ENCODE data around the gene ADARB2.
"Not testable (repeated sequence)": the region's sequence is repeated elsewhere in the genome, so short reads cannot be mapped to it uniquely, and the experiment has no call there.

ADARB2 gene

GRCh38 chr10:1627945-1628344 lies 109.4 kb downstream of the ADARB2 start:
- no peak for TF ChIP-seq Cebpa-rat (IDR thresholded peaks at IDR 0.05)
- H3K9ac ChIP-seq = no peak overlapping the region
- H3K27me3 ChIP-seq = no peaks in the 10 kb centered on the region
- H4K20me1 ChIP-seq = peaks cover 24% of the 10 kb centered on the region; the same call in 1 of the 2 replicates
- H3K4me3 ChIP-seq = no peak overlapping the region
- no peaks in the 10 kb centered on the region for H3K36me3 ChIP-seq
- no peaks in the 10 kb centered on the region for H3K9me3 ChIP-seq
- H3K4me1 ChIP-seq = peaks cover 43% of the 10 kb centered on the region
- H3K27ac ChIP-seq = no peak overlapping the region
- H3K4me2 ChIP-seq = no peak overlapping the region

DNA sequence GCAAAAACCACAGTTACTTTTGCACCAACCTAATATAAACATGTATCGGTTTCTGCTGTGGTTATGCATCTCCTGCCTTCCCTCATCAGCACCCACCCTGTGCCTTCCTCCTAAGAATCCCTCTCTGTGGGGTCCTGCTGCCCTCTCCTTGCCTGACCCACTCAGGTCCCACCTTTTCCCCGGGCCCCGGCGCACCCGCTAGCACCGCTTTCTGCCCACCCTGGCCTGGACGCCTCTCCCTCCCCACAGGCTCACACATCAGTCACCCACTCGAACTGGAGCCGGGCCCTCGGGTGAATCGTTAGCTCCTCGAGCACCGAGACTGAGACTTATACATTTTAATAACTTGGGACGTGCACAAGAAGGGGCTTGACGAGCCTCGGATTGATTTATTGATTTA lies 110.5 kb downstream of the ADARB2 start:
- H4K20me1 ChIP-seq = peaks cover 26% of the 10 kb centered on the region; the same call in 1 of the 2 replicates
- no peaks in the 10 kb centered on the region for H3K27me3 ChIP-seq
- no peak for TF ChIP-seq Cebpa-rat (IDR thresholded peaks at IDR 0.05)
- no peaks in the 10 kb centered on the region for H3K9me3 ChIP-seq
- no peak overlapping the region for H3K27ac ChIP-seq
- no peak overlapping the region for H3K4me3 ChIP-seq
- H3K4me1 ChIP-seq = peaks cover 32% of the 10 kb centered on the region
- H3K4me2 ChIP-seq = no peak overlapping the region
- no peaks in the 10 kb centered on the region for H3K36me3 ChIP-seq
- no peak overlapping the region for H3K9ac ChIP-seq

GRCh38 chr10:1626410-1626809 lies 110.9 kb downstream of the ADARB2 start:
- no peaks in the 10 kb centered on the region for H3K9me3 ChIP-seq
- no peak for TF ChIP-seq Cebpa-rat (IDR thresholded peaks at IDR 0.05)
- peaks cover 28% of the 10 kb centered on the region for H3K4me1 ChIP-seq
- no peak overlapping the region for H3K27ac ChIP-seq
- H4K20me1 ChIP-seq = peaks cover 26% of the 10 kb centered on the region; the same call in 1 of the 2 replicates
- H3K36me3 ChIP-seq = no peaks in the 10 kb centered on the region
- no peaks in the 10 kb centered on the region for H3K27me3 ChIP-seq
- H3K4me2 ChIP-seq = no peak overlapping the region
- H3K4me3 ChIP-seq = no peak overlapping the region
- H3K9ac ChIP-seq = no peak overlapping the region

DNA sequence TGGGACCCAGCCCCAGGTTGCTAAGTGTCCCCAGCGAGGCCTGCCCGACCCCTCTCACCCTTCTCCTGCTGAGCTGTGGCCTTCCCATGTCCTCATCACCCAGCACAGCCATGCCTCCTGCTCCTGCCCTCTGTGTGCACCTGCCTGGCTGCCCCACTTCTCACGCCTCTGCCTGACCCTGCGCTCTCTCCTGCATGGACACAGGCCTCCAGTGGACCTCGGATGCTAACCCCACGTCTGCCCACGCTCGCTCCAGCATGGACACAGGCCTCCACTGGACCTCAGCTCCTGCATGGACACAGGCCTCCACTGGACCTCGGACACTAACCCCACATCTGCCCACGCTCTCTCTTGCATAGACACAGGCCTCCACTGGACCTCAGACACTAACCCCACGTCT lies 111.6 kb downstream of the ADARB2 start:
- H3K27ac ChIP-seq = no peak overlapping the region
- H3K9me3 ChIP-seq = no peaks in the 10 kb centered on the region
- peaks cover 26% of the 10 kb centered on the region; the same call in 1 of the 2 replicates for H4K20me1 ChIP-seq
- no peak overlapping the region for H3K4me3 ChIP-seq
- no peak overlapping the region for H3K9ac ChIP-seq
- H3K4me1 ChIP-seq = peaks cover 21% of the 10 kb centered on the region
- no peak overlapping the region for H3K4me2 ChIP-seq
- H3K27me3 ChIP-seq = no peaks in the 10 kb centered on the region
- H3K36me3 ChIP-seq = no peaks in the 10 kb centered on the region
- no peak for TF ChIP-seq Cebpa-rat (IDR thresholded peaks at IDR 0.05)

GRCh38 chr10:1625079-1625478 lies 112.2 kb downstream of the ADARB2 start:
- Histone ChIP-seq H3K9ac (no peak overlapping the region), H3K36me3 (no peaks in the 10 kb centered on the region), H3K9me3 (no peaks in the 10 kb centered on the region), H3K27ac (no peak overlapping the region), H3K4me2 (no peak overlapping the region), H3K4me3 (no peak overlapping the region), H4K20me1 (peaks cover 26% of the 10 kb centered on the region; the same call in 1 of the 2 replicates), H3K4me1 (peaks cover 15% of the 10 kb centered on the region), H3K27me3 (no peaks in the 10 kb centered on the region)
- no peak for TF ChIP-seq Cebpa-rat (IDR thresholded peaks at IDR 0.05)

DNA sequence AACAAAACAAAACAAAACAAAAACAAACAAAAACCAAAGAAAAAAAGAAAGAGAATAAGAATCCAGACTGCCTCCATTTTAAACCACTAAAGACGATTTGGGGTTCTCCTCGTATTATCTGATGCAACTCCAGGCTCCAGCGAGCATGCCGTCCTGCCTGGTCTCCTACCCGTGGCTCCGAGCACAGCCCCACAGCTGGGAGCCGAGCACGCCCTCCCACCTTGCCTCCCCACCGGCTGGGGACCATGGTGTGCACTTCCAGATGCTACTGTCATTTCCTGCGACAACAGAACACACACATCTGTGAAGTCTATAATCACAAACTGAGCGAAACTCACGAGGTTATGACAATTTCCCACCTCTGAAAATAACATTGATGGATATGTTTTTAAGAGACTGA lies 113.1 kb downstream of the ADARB2 start:
- no peaks in the 10 kb centered on the region for H3K36me3 ChIP-seq
- no peaks in the 10 kb centered on the region for H3K27me3 ChIP-seq

DNA sequence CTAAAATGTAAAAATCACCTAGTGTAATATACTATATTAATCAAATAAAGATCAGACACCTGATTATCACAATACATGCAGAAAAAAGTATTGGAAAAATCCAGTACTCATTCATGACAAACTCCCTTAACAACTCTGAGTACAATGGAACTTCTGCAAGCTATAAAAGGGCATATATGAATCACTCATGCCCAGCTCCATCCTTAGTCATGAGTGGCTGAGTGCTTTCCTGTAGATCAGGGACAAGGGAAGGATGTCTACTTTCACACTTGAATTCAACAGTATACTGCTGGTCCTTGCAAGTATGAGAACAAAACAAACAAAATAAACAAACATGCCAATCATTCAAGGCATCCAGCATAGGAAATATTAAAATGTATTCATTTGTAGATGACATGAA lies 116.5 kb downstream of the ADARB2 start:
- Histone ChIP-seq H3K36me3 (no peaks in the 10 kb centered on the region), H3K27me3 (no peaks in the 10 kb centered on the region), H3K27ac (no peak overlapping the region), H3K9me3 (peaks cover 12% of the 10 kb centered on the region), H3K4me1 (no peaks in the 10 kb centered on the region), H4K20me1 (peaks cover 21% of the 10 kb centered on the region; the same call in 1 of the 2 replicates), H3K9ac (no peak overlapping the region), H3K4me2 (no peak overlapping the region), H3K4me3 (no peak overlapping the region)
- TF ChIP-seq Cebpa-rat (IDR thresholded peaks at IDR 0.05) = no peak

More for the DNA sequence above, 113.1 kb downstream of the ADARB2 start:
- no peak for TF ChIP-seq Cebpa-rat (IDR thresholded peaks at IDR 0.05)
- Histone ChIP-seq H3K4me1 (peaks cover 6% of the 10 kb centered on the region), H3K27ac (no peak overlapping the region), H4K20me1 (peaks cover 26% of the 10 kb centered on the region; the same call in 1 of the 2 replicates), H3K9ac (no peak overlapping the region), H3K4me3 (no peak overlapping the region), H3K9me3 (peaks cover 4% of the 10 kb centered on the region), H3K4me2 (no peak overlapping the region)

DNA sequence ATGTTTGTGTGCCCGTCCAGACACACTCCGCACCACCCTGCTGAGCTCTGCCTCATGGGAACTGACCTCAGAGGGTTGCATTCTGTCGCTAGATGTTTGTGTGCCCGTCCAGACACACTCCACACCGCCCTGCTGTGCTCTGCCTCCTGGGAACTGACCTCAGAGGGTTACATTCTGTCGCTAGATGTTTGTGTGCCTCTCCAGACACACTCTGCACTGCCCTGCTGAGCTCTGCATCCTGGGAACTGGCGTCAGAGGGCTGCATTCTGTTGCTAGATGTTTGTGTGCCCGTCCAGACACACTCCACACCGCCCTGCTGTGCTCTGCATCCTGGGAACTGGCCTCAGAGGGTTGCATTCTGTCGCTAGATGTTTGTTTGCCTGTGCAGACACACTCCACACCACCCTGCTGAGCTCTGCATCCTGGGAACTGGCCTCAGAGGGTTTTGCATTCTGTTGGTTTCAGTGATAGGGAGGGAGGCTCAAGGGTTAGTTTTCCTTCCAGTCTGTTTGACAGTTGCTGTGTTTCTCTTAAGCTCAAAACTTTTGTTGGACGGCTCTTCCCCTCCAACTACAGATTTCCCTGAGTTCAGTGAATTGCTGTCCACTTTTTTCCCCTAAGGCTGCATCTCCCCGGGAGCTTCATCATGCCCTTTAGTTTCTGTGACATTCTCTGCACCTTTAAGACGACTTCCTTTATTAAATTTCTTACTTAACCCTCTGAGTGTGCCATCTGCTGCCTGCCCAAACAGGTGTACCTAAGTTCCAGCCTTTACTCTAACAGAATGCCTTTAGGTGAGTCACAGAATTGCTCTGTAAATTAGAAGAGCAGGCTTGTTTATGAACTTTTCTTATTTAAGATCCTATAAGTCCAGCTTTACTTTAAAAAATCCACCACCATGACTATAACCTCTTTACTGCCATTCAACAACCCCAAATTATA lies 119.7 kb downstream of the ADARB2 start:
- Histone ChIP-seq H3K4me1 (peaks cover 11% of the 10 kb centered on the region), H3K9me3 (peaks cover 12% of the 10 kb centered on the region)
- not testable (repeated sequence) for H3K4me2 ChIP-seq, H3K4me3 ChIP-seq, H4K20me1 ChIP-seq, H3K27me3 ChIP-seq, H3K36me3 ChIP-seq, H3K9ac ChIP-seq, H3K27ac ChIP-seq

DNA sequence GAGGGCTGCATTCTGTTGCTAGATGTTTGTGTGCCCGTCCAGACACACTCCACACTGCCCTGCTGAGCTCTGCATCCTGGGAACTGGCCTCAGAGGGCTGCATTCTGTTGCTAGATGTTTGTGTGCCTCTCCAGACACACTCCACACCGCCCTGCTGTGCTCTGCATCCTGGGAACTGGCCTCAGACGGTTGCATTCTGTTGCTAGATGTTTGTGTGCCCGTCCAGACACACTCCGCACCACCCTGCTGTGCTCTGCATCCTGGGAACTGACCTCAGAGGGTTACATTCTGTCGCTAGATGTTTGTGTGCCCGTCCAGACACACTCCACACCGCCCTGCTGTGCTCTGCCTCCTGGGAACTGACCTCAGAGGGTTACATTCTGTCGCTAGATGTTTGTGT lies 120.6 kb downstream of the ADARB2 start:
- peaks cover 12% of the 10 kb centered on the region for H3K9me3 ChIP-seq
- not testable (repeated sequence) for H3K27me3 ChIP-seq, H3K36me3 ChIP-seq, H3K9ac ChIP-seq, H3K4me3 ChIP-seq, H3K27ac ChIP-seq, H4K20me1 ChIP-seq, H3K4me2 ChIP-seq
- peaks cover 18% of the 10 kb centered on the region for H3K4me1 ChIP-seq

- Histone ChIP-seq H3K27ac (no peak overlapping the region), H3K9ac (no peak overlapping the region), H3K4me2 (no peak overlapping the region), H3K27me3 (no peaks in the 10 kb centered on the region), H3K4me3 (no peak overlapping the region), H4K20me1 (peaks cover 23% of the 10 kb centered on the region; the same call in 1 of the 2 replicates), H3K36me3 (no peaks in the 10 kb centered on the region), H3K4me1 (peaks cover 18% of the 10 kb centered on the region), H3K9me3 (peaks cover 12% of the 10 kb centered on the region)
- TF ChIP-seq Cebpa-rat (IDR thresholded peaks at IDR 0.05) = no peak
Observed at GRCh38 chr10:1615186-1615954, 122.0 kb downstream of the ADARB2 start.

Measured in BLaER1 (cell line).